ENCODE data around the gene NOC4L. TPM values are rescaled to one million over a fixed set of nuclear protein-coding genes. Genes with fewer than 3 reads are reported as not detected.

NOC4L gene
- total and polyA plus RNA-seq, 2 of the 4 experiments (the other 2 are of a cell fraction), result 5.2 to 13.4 TPM

DNA sequence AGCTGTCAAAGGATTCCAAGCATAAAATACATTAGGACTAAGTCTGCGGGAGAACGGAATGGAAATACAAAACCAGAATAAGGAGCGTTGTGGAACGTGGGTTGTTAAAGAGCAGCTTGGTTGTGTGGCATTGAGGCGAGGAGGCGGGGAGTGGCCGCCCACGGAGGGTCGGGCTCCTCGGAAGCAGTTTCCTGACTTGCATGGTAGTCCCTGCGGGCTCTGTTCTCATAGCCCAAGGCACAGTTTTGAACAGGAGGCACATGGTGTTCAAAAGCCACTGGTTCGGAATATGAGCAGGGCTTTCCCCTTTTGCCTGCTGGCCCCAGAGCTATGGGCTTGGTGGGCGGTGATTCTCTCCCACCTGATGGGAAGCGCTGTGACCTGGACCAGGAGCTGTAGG lies 12.3 kb upstream of the NOC4L start:
- Histone ChIP-seq H2BK120ac (ENCODE audit: low read depth, low read length) (no peak overlapping the region), H3K4ac (ENCODE audit: low read depth, low read length) (no peak overlapping the region), H3K79me1 (ENCODE audit: low read depth in 1 of 2, low read length in 2 of 2) (no peaks in the 10 kb centered on the region), H4K5ac (ENCODE audit: low read depth, low read length) (no peak overlapping the region), H2AFZ (replicated peaks; ENCODE audit: low read length, poor library complexity) (no peak overlapping the region), H4K8ac (ENCODE audit: low read depth in 2 of 2, low read length in 2 of 2) (no peak overlapping the region), H3K9me3 (ENCODE audit: control insufficient read depth, insufficient read depth, low read length) (peaks cover 2% of the 10 kb centered on the region; the same call in 1 of the 2 replicates), H3K9me1 (ENCODE audit: insufficient read depth, low read length) (no peaks in the 10 kb centered on the region), H3K14ac (replicated peaks; ENCODE audit: low read depth, low read length) (no peak overlapping the region), H2BK15ac (ENCODE audit: low read depth, low read length) (no peak overlapping the region), H3K4me2 (ENCODE audit: low read depth, low read length) (no peak overlapping the region), H3K4me3 (ENCODE audit: insufficient read depth, low read depth, low read length) (no peak overlapping the region), H3K18ac (ENCODE audit: low read depth, low read length) (no peak overlapping the region), H3K27ac (ENCODE audit: insufficient read depth, low read length) (no peak overlapping the region), H3K4me1 (ENCODE audit: control insufficient read depth, insufficient read depth, low read length) (no peaks in the 10 kb centered on the region), H2BK20ac (ENCODE audit: low read depth, low read length) (no peak overlapping the region), H3K36me3 (ENCODE audit: control insufficient read depth, insufficient read depth, low read length) (peaks cover 9% of the 10 kb centered on the region), H3K27me3 (ENCODE audit: control insufficient read depth, insufficient read depth, low read length) (no peaks in the 10 kb centered on the region), H2AK9ac (replicated peaks; ENCODE audit: low read depth, low read length, poor library complexity) (no peak overlapping the region), H3K23ac (ENCODE audit: low read depth, low read length) (no peak overlapping the region), H2BK5ac (ENCODE audit: low read depth, low read length, poor library complexity, severe bottlenecking) (no peak overlapping the region), H3K9ac (ENCODE audit: low read depth, low read length) (no peak overlapping the region), H4K20me1 (ENCODE audit: insufficient read depth, low read length) (no peaks in the 10 kb centered on the region), H4K91ac (ENCODE audit: insufficient read depth, low read depth, low read length) (no peak overlapping the region), H2AK5ac (ENCODE audit: low read depth, low read length) (no peak overlapping the region), H3K56ac (ENCODE audit: extremely low read depth, insufficient read depth, low read length) (no peak overlapping the region)
- in situ Hi-C loops (cut with MboI; ENCODE audit: low sequenced_read_pairs) (no loop called here), intact Hi-C loops (cut with micrococcal nuclease) (no loop called here), dilution Hi-C loops (cut with HindIII; ENCODE audit: low sequenced_read_pairs, unreplicated experiment) (no loop called here)
- no TSS peak for BruUV-seq (replicated peaks)
- TF ChIP-seq ELK1 (IDR thresholded peaks at IDR 0.05; ENCODE audit: borderline replicate concordance, low read depth, low read length) (no peak), CHD1 (IDR thresholded peaks at IDR 0.05; ENCODE audit: low read depth, low read length) (no peak), MXI1 (IDR thresholded peaks at IDR 0.05; ENCODE audit: borderline replicate concordance, low read depth, low read length) (no peak), MAZ (IDR thresholded peaks at IDR 0.05; ENCODE audit: borderline replicate concordance, low read depth, low read length) (no peak), MAFK (IDR thresholded peaks at IDR 0.05; ENCODE audit: low read depth, low read length) (no peak), USF2 (IDR thresholded peaks at IDR 0.05; ENCODE audit: low read depth, low read length) (no peak), RCOR1 (IDR thresholded peaks at IDR 0.05; ENCODE audit: insufficient replicate concordance, low read length) (no peak), FOS (IDR thresholded peaks at IDR 0.05; ENCODE audit: low read depth, low read length) (no peak), CEBPB (IDR thresholded peaks at IDR 0.05; ENCODE audit: low read depth, low read length) (no peak), SMC3 (IDR thresholded peaks at IDR 0.05; ENCODE audit: low read depth, low read length) (no peak), BHLHE40 (IDR thresholded peaks at IDR 0.05; ENCODE audit: low read depth, low read length) (no peak), RAD21 (IDR thresholded peaks at IDR 0.05; ENCODE audit: low read length) (no peak), NFE2L2 (IDR thresholded peaks at IDR 0.05; ENCODE audit: low read depth, low read length) (no peak), RFX5 (IDR thresholded peaks at IDR 0.05; ENCODE audit: low read depth, low read length) (no peak), POLR2A (IDR thresholded peaks at IDR 0.05; ENCODE audit: low read depth, low read length) (no peak), CTCF (conservative IDR thresholded peaks at IDR 0.05; ENCODE audit: low read depth, low read length) (no peak)
- ChIA-PET POLR2A (ENCODE audit: unreplicated experiment) (no interaction called here), CTCF (no interaction called here)
- ATAC-seq (ENCODE audit: low read depth) (no peak), DNase-seq (no peak)
- 89% methylated on average over 11 of the region's 14 CpGs; no CpG with 5 or more reads in 1 of the 2 experiments for WGBS, 2 experiments (ENCODE audit: extremely low coverage in 2 of 2, insufficient read length in 1 of 2)
